ENCODE results near the gene LACTBL1. TPM values are rescaled to one million over a fixed set of nuclear protein-coding genes. Genes with fewer than 3 reads are reported as not detected.

The LACTBL1 gene, protein sequence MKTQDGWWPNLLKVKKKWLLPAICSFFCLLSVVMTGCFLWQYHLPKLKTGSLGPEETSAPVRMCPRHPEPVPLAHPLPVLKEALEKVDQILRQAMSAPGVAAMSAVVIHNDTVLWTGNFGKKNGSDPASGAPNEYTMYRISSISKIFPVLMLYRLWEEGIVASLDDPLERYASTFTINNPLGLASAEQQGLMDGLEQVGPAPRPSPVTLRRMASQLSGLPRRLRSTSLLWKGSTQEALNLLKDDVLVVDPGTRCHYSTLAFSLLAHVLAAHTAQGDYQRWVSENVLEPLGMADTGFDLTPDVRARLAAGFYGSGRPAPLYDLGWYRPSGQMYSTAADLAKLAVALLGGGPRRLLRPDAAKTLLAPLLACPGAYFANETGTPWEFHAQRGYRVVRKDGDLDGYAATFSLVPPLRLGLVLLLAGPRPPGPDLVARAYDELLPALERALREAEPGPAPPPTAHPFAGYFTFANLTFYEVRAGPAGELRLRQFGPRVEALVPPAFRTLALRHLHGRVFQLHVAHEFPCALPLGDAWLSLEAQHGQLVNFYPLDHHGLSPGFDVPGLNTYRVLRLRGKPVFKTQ
- not detected in 5 replicates for total RNA-seq (2022; extraction: Qiagen RNA extraction)

DNA sequence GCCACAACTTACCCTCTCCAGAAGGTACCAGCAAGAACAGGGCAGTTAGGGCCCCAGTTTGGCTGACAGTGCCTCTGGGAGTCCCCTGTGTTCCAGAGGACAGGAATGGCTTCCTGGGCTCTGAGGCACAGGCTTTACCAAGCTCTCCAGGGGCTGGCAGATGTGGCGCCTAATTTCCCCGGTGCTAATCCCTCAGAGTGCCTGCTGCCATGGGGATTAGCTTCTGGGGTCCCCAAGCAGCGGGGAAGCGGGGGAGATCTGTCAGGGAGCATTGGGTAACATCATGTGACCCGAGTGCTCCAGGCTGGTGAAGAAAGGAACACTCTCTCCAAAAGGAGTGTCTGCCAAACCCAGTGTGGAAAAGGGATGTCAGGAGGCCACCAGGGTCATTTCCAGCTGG lies at the start of gene LACTBL1:
LACTBL1 (minus strand) TSS at position 107 of the 400 bp plus-strand sequence. CDS start 550 bp downstream, outside the sequence.

DNA sequence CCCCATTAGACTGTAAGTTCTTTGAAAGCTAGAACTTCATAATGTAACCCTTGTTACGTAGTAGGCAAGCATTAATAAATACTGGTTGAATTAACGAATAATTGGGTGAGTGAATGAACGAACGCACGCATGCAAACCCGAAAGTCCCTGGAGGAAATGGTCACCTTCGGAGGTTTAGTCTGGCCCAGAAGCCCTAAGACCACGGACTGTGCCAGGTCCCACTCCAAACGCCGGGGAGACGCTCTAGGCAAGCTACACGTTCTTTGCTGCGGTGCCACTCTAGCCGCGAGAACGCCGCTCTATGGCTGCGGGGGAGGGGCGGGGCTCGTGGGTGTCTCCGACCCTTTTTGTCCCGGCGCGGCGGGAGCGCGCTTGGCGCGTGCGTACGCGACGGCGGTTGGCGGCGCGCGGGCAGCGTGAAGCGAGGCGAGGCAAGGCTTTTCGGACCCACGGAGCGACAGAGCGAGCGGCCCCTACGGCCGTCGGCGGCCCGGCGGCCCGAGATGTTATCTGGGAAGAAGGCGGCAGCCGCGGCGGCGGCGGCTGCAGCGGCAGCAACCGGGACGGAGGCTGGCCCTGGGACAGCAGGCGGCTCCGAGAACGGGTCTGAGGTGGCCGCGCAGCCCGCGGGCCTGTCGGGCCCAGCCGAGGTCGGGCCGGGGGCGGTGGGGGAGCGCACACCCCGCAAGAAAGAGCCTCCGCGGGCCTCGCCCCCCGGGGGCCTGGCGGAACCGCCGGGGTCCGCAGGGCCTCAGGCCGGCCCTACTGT lies 46.6 kb upstream of the LACTBL1 start, which contains the start of gene KDM1A:
KDM1A (plus strand) TSS at position 375 of the 769 bp plus-strand sequence; CDS start at position 504, 129 bp downstream.

Other genes starting within 250 kb of the LACTBL1 start
- not detected in 5 replicates for gene TEX46, start 43.0 kb upstream of the LACTBL1 start, total RNA-seq (2022; extraction: Qiagen RNA extraction)
- gene KDM1A, start 46.6 kb upstream of the LACTBL1 start, total RNA-seq (2022; extraction: Qiagen RNA extraction) = 88.4 to 112 TPM (median 95.2 TPM) in 5 replicates
- 17.8 to 29.4 TPM (median 20.6 TPM) in 5 replicates for gene LUZP1, start 196.0 kb upstream of the LACTBL1 start, total RNA-seq (2022; extraction: Qiagen RNA extraction)
- 12.8 to 15.7 TPM (median 14.4 TPM) in 5 replicates for gene HTR1D, start 244.6 kb upstream of the LACTBL1 start, total RNA-seq (2022; extraction: Qiagen RNA extraction)